Skeletal muscle cell (primary cell): Measurements from ENCODE around the gene GRWD1.
A peak's percentile ranks its signal among the peaks of the same experiment; 100 is the strongest.

Experiments used
- DNase-seq: peaks from one replicate; pipeline ENCODE4 v3.0.0-alpha.2; 2010; ENCODE audit warnings: low read depth
- H3K4me3 ChIP-seq: 2 replicates; pipeline ENCODE4 v1.5.1; 2011; ENCODE audit warnings: low read depth, mild to moderate bottlenecking, control low read depth, low read length, moderate library complexity

Gene GRWD1

DNA sequence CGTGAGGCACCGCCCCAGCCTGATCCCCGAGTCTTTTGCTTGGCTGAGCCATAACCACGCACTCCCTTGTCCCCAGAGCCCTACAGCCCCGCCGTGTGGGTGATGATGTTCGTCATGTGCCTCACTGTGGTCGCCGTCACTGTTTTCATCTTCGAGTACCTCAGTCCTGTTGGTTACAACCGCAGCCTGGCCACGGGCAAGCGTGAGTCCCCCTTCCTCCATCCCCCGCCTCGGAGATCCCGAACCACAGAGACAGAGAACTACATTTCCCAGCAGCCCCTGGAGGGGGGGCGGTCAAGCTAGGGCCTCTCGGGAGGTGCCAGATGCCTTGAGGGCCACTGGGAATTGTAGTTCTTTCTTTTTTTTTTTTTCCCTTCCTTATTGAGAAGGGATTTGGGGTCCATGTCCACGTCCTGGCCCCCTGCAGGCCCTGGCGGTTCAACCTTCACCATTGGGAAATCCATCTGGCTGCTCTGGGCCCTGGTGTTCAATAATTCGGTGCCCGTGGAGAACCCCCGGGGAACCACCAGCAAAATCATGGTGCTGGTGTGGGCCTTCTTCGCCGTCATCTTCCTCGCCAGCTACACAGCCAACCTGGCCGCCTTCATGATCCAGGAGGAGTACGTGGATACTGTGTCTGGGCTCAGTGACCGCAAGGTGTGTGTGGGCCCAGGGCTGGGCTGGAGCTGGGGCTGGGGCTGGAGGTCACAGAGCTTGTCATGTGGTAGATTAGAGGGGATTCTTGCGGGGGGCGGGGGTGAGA is 26.4 kb upstream of the GRWD1 start:
- no peak overlapping the region for H3K4me3 ChIP-seq
- DNase-seq = no peak

DNA sequence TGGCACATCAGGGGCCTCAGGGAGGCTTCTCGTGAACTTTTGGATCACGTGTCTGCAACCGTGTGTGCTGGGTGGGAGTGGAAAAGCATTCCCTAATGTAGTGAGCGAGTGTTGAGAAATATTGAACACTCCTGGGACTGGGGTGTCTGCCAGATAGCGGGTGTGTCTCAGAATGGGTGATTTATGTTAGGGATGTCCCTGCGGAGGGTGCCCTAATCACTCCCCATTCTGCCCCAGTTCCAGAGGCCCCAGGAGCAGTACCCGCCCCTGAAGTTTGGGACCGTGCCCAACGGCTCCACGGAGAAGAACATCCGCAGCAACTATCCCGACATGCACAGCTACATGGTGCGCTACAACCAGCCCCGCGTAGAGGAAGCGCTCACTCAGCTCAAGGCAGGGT is 24.2 kb upstream of the GRWD1 start:
- DNase-seq = no peak
- H3K4me3 ChIP-seq = no peak overlapping the region

DNA sequence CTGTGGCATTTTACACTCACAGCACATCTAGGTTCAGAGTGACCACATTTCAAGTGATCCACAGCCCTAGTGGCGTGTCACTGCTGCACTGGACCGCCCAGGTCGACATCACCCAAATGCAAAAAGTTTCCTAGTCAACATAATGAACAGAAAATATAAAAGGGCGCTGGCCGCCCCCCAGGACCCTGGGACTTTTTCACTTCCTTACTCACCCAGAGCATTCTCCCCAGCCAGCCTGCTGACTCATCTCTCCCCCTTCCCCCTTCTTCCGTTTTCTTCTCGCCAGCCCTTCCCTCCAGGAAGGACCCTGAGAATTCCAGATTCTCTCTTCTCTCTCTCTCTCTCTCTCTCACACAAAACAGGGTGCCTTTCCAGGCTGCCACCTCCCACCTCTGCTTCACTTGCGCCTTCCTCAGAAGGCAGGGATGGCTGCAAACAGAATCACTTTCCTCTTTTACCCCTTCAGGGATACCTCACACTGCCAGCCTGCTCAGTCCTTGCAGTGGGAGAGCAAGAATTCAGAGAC is 21.0 kb upstream of the GRWD1 start:
- H3K4me3 ChIP-seq = no peak overlapping the region
- no peak for DNase-seq

DNA sequence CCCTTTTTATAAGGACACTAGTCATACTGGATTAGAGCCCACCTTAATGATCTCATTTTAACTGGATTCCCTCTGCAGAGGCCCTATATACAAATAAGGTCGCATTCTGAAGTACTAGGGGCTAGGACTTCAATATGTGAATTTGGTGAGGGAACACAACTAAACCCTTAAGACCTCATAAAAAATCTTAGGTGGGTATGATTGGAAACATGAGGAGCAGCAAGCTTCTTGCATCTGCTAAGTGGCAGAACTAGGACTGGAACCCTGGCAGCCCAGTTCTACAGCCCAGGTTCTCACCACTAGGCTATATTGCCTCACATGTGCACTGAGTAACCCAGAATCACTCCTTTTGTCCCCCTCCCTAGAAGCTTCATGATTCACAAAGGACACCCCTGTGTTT is 17.1 kb upstream of the GRWD1 start:
- DNase-seq = no peak
- H3K4me3 ChIP-seq = no peak overlapping the region

DNA sequence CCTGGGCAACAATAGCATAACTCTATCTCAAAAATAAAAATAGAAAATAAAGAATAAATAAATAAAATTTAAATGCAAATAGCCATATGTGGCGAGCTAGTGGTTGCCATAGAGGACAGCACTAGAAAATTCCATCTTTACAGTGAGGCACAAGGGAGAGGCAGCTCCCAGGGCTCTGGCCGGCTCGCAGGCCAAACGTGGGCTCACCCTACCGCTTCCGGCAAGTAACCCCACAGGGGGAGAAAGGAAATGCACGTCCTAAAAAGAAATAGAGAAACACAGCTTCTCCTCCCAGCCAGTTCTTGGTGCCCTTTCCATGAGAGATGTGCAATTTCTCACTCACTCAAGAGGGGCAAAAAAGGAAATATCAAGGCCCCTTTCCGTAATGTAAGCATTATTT is 12.4 kb upstream of the GRWD1 start:
- no peak overlapping the region for H3K4me3 ChIP-seq
- no peak for DNase-seq

DNA sequence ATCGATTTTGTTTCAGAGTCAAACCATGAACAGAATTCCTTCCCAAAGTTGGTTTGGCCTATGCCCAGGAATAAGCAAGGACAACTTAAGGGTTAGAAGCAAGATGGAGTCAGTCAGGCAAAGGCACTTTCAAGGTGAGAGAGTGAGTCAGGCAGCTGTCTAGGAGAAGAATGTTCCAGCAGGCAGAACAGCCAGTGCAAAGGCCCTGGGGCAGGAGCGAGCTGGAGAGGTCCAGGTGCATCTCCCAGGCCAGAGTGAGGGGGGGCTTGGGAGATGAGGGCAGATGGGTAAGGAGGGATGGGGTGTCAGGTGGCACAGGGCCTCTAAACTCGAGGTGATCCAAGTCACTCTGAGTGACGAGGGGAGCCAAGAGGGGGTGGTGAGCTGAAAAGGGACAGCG is 9.2 kb upstream of the GRWD1 start:
- no peak overlapping the region for H3K4me3 ChIP-seq
- no peak for DNase-seq

DNA sequence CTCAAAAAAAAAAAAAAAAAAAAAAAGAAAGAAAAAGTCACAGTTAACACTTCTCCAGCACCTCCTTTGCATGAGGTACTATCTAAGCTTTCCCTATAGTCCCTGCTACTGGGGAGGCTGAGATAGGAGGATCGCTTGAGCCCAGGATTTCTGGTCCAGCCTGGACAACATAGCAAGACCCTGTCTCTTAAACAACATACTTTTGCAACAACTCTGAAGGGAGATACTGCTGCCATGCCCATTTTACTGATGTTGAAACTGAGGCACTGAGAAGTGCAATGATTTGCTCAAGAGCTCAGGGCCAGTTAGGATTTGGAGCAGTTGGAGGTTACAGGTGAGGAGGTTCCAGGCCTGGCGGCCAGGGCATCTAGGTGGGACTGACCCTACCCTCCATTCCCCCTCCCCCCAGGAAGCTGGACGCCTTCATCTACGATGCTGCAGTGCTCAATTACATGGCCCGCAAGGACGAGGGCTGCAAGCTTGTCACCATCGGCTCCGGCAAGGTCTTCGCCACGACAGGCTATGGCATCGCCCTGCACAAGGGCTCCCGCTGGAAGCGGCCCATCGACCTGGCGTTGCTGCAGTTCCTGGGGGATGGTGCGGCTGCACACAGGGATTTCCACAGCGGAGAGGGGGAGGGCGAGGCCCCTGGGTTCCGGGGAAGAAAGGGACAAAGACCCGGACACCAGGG is 4.3 kb upstream of the GRWD1 start:
- no peak overlapping the region for H3K4me3 ChIP-seq
- DNase-seq = no peak

DNA sequence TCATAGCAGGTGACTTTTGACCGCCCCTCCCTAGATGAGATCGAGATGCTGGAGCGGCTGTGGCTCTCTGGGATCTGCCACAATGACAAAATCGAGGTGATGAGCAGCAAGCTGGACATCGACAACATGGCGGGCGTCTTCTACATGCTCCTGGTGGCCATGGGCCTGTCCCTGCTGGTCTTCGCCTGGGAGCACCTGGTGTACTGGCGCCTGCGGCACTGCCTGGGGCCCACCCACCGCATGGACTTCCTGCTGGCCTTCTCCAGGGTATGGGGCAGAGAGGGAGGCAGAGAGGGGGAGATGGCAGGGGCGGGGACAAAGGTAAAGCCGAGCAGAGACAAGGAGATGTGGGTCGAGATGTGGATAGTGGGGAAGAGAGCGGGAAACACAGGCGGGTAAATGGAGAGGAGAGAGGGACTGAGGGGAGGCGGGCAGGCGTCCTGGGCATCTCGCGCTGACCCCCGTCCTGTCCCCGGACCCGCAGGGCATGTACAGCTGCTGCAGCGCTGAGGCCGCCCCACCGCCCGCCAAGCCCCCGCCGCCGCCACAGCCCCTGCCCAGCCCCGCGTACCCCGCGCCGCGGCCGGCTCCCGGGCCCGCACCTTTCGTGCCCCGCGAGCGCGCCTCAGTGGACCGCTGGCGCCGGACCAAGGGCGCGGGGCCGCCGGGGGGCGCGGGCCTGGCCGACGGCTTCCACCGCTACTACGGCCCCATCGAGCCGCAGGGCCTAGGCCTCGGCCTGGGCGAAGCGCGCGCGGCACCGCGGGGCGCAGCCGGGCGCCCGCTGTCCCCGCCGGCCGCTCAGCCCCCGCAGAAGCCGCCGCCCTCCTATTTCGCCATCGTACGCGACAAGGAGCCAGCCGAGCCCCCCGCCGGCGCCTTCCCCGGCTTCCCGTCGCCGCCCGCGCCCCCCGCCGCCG is 3.4 kb upstream of the GRWD1 start:
- H3K4me3 ChIP-seq = no peak overlapping the region
- DNase-seq = no peak

DNA sequence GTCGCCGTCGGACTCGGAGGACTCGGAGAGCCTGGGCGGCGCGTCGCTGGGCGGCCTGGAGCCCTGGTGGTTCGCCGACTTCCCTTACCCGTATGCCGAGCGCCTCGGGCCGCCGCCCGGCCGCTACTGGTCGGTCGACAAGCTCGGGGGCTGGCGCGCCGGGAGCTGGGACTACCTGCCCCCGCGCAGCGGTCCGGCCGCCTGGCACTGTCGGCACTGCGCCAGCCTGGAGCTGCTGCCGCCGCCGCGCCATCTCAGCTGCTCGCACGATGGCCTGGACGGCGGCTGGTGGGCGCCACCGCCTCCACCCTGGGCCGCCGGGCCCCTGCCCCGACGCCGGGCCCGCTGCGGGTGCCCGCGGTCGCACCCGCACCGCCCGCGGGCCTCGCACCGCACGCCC is 2.5 kb upstream of the GRWD1 start:
- H3K4me3 ChIP-seq = no peak overlapping the region
- no peak for DNase-seq

DNA sequence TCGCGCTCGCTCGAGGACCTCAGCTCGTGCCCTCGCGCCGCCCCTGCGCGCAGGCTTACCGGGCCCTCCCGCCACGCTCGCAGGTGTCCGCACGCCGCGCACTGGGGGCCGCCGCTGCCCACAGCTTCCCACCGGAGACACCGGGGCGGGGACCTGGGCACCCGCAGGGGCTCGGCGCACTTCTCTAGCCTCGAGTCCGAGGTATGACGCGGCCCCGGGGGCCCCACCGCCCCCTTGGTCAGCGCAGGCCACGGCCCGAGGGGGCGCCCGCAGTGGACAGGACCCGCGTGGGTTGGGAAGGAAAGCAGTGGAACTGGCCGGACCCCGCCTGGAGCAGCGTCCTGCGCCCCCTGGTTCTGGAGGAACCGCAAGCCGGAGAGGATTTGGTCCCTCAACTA is 2.1 kb upstream of the GRWD1 start:
- H3K4me3 ChIP-seq = no peak overlapping the region
- no peak for DNase-seq

DNA sequence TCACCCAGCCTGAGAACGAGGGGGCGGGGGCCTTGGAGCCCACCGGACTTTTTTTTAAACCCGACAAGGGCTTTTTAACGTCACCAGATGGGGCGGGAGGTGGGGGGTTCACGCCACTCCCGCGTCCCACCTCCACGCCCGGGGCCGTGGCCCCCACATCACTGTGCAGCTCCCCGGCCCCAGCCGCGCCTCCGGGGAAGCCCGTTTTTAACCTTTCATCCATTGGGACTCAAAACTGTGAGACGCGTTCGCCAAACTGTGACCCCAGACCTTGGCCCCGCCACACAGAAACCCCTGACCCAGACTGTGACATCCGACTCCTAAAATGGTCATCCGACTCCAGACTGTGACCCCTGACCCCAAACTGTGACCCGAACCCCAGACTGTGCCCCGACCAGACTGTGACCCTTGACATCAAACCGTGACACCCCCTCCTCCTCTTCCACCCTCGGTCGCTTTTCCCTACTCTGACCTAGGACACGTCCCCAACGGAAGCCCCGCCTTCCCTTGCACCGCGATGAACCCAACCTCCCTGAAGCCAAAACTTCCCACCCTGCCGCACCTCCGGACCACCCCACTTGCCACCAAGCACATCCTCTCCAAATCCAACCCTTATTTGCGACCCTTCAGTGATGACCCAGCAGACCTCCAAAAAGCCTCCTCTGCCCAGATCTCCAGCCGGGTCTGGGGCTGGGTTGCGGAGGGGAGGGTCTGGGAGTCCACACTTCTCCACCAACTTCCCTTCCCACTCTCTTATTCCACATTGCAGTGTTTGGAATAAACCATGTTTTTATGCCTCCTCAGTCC is 1.5 kb upstream of the GRWD1 start:
- peak overlapping the region; percentile 89 for H3K4me3 ChIP-seq
- no peak for DNase-seq

DNA sequence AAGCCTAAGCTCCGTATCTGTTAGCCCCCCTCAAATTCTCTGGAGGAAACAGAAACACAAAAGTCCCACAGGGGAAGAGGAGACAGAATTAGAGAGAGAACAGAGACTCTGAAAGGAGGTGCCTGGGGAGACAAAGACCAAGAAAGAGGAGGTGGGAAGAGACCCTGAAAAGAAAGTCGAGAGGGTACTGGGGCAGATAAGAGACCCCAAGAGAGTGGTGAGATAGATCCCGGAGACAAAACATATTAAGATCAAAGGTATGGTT is 915 bp upstream of the GRWD1 start:
- peak overlapping the region; percentile 89 for H3K4me3 ChIP-seq
- DNase-seq = no peak

DNA sequence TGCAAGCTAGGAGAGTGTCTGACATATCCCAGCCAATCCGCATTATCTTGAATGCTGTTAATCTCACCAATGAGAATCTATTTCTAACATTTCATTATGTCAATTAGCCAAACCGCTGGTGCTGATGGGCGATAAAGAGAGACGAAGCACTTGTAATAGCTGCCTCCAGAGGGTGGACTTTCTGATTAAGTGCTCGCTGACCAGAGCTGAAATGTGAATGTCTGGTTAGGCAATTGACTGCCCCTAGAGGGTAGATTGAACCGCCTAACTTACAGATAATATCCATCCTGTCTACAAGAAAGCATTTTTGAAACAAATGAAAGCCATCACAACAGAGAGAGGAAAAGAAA is 552 bp upstream of the GRWD1 start:
- peak overlapping the region; percentile 89 for H3K4me3 ChIP-seq
- peak; percentile 85 for DNase-seq

DNA sequence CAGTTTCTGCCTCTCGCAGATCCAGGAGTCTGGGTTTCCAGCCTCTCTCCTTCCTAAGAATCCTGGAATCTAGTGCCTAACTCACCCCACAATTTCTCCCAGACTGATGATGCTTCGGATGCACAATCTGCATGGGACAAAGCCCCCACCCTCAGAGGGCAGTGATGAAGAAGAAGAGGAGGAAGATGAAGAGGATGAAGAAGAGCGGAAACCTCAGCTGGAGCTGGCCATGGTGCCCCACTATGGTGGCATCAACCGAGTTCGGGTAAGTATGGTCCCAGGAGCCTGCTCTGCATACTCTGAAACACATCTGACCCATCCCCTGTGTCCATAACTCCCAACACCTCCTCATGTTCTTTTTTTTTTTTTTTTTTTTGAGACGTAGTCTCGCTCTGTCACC is 796 bp downstream of the GRWD1 start:
- H3K4me3 ChIP-seq = peak overlapping the region; percentile 89
- no peak for DNase-seq

DNA sequence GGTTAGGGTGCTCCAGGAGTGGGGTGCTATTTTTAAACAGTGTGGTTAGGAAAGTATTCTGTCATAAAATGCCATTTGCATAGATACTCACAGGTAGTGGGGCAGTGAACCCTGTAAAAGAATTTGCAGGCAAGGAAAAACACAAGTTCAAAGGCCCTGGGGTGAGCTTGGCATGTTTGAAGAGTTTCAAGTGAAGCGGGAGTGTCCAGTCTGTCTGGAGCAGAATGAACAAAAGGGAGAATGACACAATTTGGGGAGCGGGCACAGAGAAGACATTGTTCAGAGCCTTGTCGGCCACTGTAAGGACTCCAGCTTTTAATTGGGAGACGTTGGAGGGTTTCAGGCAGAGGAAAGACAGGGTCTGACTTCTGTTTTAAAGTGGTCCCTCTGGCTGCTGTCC is 2.8 kb downstream of the GRWD1 start:
- no peak for DNase-seq
- H3K4me3 ChIP-seq = no peak overlapping the region

DNA sequence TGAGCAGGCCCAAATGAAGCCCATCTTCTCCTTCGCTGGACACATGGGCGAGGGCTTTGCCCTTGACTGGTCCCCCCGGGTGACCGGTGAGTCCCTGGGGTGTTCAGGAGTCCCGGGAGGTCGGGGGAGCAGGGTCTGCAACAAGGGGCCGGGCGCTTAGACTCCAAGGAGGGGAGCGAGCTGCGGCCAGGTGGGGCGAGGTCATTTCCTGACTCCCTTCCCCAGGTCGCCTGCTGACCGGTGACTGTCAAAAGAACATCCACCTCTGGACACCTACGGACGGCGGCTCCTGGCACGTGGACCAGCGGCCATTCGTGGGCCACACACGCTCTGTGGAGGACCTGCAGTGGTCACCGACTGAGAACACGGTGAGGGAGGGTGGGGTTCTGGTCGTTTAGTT is 4.7 kb downstream of the GRWD1 start:
- H3K4me3 ChIP-seq = no peak overlapping the region
- no peak for DNase-seq

DNA sequence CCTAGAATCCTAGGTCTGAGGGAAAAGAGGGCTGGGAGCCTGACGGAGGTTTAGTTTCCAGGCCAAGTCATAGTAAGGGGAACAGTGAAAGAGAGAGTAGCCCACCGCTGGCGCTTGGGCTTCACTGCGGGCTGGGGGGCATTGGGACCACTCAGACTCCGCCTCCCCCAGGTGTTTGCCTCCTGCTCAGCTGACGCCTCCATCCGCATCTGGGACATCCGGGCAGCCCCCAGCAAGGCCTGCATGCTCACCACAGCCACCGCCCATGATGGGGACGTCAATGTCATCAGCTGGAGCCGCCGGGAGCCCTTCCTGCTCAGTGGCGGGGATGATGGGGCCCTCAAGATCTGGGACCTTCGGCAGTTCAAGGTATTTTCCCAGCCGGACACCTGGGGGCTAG is 5.1 kb downstream of the GRWD1 start:
- DNase-seq = no peak
- no peak overlapping the region for H3K4me3 ChIP-seq

DNA sequence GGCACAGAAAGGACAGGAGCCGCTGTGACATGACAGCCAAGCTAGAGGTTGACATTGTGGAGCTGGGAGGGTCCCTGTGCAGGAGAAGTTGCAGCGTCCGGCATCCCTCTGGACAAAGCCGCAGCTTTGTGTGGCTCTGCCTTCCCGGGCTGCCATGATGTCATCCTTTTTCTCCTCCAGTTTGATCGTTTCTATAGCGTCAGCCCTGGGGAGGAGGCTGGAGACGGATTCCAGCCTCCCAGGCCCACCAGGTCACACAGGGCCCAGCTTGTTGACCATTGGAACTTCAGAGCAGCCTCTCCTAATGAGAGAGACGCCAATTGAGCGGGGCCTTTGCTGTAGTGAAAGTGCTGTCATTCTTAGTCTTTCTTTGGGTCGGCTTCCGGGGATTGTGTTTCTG is 5.8 kb downstream of the GRWD1 start:
- H3K4me3 ChIP-seq = no peak overlapping the region
- no peak for DNase-seq

DNA sequence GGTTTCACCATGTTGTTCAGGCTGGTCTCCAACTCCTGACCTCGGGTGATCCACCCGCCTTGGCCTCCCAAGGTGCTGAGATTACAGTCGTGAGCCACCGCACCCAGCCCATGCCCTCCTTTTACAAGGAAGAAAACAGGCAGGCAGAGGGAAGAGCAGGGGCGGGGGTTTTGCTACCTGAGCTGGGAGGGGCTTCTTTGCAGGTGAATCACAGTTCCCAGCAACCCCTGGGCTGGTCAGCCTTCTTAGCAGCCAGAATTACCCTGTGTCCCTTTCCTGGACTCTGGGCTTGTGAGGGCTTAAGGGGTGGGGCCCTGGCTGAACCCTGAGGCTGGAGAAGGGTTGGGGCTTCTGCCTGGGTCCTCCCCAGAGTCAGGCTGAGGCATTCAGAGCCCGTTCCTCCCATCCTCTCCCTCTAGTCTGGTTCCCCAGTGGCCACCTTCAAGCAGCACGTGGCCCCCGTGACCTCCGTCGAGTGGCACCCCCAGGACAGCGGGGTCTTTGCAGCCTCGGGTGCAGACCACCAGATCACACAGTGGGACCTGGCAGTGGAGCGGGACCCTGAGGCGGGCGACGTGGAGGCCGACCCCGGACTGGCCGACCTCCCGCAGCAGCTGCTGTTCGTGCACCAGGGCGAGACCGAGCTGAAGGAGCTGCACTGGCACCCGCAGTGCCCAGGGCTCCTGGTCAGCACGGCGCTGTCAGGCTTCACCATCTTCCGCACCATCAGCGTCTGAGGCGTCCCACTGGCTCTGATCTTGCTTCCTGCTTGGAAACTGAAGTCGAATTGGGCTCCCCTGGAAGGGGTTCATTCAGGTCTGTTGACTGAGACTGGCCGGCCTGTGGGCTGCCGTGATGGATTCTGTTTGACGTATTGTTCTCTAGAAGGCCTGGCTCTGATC is 6.8 kb downstream of the GRWD1 start:
- H3K4me3 ChIP-seq = no peak overlapping the region
- no peak for DNase-seq
